Stimulated activated CD4-positive, alpha-beta T cell treated with anti-CD3 and anti-CD28 coated beads, Interleukin-4, amount 100 ng/mL, for 48 hours (primary cell): ENCODE data around the gene DNAH8.

Experiments used
- DNase-seq, 2 donors: peaks; one replicate each; pipeline ENCODE4 v3.0.0-alpha.2; 2020; ENCODE audit warnings: low read depth in 2 of 2

Gene DNAH8

DNA sequence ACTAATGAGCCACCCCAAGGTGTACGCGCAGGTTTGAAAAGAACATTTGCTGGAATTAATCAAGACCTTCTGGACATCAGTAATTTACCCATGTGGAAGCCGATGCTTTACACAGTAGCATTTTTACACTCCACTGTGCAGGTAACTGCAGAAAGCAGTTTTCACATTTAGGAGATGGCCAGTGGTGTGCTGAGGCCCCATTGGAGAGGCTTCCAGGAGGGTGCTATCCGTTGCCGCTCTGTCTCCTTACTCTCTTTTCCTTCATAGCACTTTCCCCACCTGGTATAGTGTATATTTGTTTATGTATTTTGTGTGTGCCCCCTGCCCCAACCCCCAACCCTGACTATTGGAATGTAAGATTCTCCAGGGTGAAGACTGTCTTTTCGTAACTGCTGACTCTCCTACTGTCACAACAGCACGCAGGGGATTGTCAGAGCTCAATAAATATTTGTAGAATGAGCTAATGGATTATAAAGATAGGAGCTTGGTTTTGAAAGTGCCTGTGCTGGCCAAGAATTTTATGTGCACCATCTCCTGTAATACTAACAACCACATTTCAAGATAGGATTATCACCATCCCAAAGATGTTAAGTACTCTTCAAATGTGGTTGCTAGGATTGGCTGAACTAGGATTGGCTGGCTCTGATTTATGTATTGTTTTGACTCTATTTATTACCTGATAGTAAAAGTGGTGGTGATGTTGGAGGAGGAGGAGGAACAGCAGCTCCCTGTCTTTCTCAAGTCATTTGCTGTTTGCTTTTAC, 259.5 kb downstream of the DNAH8 start:
- no peak for DNase-seq

GRCh38 chr6:38975621-38976049, 260.5 kb downstream of the DNAH8 start:
- no peak for DNase-seq

DNA sequence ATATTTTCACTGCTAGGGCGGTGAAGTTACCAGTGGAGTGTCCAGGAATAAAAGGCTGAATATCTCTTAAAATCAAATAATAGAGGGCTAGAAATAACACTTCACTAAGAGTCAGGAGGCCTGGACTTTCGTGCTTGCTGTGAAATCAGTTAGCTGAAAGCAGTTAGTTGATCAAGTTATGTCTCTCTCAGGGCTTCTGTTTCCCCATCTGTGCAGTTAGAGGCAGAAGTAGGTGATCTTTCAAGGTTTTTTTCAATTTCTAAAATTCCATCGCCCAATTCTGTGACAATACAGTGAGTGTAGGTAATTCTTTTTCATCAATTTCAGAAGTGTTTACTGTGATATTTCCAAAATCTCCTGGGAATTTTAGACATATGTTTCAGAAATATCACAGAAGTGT, 260.9 kb downstream of the DNAH8 start:
- no peak for DNase-seq

DNA sequence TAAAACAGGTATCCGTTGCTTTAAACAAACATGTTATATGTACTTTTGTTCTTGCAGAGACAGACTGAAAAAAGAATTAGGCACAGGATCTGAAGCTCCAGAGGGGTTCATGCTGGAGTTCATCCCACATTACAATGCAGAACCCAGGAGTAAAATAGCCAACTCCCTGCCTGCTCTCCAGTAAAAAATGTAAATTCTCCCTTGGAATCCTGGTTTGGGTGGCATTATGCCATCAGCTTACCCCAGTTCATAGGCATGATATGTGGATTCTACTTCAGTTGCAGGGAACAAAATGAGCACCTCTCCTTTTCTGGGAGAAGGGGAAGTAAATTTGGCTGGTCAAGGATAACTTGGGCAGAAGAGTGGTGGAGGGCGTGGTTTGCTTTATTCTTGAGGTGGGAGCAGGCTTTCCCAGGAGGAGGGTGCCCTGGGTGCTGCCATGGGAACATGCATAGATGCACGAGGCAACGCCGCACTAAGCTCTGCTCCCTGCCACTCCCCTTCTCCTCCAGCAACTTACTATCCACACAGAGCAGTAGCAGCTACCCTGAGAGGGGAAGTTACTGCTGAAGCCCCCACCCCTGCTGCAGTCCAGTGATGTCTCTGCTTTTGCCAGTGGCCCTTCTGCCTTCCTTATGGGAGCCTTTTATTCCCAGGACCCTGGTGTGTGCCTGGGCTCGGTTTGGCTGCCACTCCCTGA, 261.8 kb downstream of the DNAH8 start:
- no peak for DNase-seq

DNA sequence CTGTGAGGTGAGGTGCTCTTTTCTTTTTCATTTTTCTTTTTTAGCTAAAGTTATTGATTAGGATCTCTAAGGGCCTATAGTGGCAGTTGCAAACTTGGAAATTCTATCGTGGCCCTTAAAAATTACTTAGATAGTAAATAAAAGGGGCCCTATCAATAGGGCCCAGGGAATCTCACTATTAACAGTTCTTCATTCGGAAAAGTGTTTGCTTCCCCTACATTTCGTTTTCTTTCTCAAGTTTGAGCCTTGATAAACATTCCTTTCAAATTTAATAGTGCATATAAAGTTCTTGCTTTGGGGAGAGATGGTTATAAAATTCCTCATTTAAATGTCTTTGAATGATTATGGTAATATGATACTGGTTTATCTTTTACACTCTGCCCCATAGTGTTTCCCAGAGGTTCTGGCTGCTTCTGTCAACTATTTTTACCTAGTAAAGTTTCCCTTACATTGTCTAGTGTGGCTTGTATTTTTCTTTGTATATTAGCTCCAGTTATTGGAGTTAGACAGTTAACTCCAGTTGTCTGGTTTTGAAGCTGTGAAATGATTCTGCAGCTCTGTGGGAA, 263.1 kb downstream of the DNAH8 start:
- no peak for DNase-seq

GRCh38 chr6:38982470-38982869, 267.4 kb downstream of the DNAH8 start:
- no peak for DNase-seq

- DNase-seq: no peak
Measured at GRCh38 chr6:38984723-38985122, 269.6 kb downstream of the DNAH8 start.

DNA sequence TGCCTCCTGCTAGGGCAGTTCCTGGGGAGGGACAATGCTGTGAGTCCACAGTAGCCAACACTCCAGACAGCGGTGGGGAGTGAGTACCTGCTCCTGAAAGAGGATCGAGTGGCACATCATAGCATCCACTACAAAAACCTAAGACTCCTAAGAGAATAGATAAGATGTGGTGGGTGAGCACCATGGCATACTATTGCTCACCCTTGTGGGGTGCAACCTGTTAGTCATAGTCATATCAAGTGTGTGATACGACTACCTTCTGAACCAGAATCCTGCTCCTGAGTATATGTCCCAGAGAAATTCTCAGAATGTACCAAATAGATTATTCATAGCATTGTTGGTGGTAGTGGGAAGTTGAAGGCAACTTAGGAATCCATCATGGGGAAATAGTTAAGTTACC, 270.7 kb downstream of the DNAH8 start:
- no peak for DNase-seq

DNA sequence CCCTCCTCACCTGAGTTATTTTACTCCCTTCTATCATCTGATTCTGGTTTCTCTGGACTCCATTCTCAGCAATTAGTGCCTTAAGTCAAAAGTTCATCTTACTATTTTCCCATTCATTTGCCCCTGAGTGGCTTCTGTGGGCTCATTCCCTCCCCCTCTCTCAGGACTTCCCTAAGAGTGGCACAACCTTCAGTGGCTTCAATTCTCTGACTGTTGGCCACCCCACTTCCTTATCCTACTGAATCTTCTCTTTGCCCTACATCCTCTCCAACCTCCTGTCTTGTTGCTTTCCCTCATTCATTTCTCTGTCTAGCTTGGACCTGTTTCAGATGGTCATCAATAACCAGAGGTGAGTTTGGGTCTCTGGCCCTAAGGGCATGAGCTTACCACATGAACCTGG, 272.4 kb downstream of the DNAH8 start:
- DNase-seq: no peak

GRCh38 chr6:38988736-38989449, 273.8 kb downstream of the DNAH8 start:
- no peak for DNase-seq

GRCh38 chr6:38990475-38990874, 275.4 kb downstream of the DNAH8 start:
- DNase-seq: no peak

GRCh38 chr6:38996676-38997075, 281.6 kb downstream of the DNAH8 start:
- DNase-seq: no peak

- peak; percentile 16 for DNase-seq
Measured at GRCh38 chr6:38997128-38997761, 282.1 kb downstream of the DNAH8 start.

- DNase-seq: no peak
Measured at GRCh38 chr6:39003072-39003471, 288.0 kb downstream of the DNAH8 start.

- DNase-seq: no peak
Measured at GRCh38 chr6:39003492-39003891, 288.4 kb downstream of the DNAH8 start.

DNA sequence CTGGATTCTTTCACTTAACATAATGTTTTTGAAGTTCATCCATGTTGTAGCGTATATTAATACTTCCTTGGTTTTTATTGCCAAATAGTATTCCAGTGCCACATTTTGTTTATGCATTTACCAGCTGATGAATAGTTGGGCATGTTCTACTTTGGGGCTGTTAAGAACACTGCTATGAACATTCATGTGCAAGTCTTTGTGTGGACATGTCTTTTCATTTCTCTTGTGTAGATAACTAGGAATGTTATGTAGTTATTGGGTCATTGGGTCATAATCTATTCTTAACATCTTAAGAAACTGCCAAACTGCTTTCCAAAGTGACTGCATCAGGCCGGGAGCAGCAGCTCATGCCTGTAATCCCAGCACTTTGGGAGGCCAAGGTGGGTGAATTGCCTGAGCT, 289.7 kb downstream of the DNAH8 start:
- DNase-seq: no peak

DNA sequence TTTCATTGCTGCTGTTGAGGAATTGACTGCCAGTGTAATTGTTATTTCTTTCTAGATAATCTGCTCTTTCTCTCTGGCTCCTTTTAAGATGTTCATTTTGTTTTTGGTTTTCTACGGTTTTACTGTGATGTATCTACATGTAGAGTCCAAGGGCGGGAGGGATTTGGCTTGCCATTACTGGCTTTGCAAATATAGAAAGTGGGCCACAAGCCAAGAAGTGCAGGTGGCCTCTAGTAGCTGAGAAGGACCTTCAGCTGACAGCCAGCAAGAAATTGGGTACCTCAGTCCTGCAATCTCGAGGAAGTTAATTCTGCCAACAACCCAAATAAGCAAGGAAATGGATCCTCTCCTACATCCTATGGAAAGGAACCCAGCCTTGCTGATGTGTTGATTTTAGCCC, 290.7 kb downstream of the DNAH8 start:
- no peak for DNase-seq

DNA sequence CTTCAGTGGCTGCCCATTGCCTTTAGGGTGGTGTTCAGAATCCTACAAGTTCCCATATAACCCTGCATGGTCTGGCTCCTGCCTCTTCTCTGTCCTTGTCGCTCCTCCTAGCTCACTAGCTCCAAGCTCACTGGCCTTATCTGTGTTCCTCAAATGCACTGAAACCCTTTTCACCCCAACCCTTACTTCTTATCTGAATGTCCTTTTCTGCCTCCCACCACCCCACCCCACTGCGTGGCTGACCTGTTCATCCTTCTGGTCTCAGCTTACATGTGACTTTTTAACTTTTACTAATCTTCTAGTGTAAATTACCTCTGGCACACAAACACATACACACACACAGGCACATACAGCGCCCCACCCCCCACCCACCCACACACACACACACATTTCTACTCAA, 292.5 kb downstream of the DNAH8 start:
- no peak for DNase-seq

GRCh38 chr6:39008737-39009136, 293.6 kb downstream of the DNAH8 start:
- DNase-seq: no peak

DNA sequence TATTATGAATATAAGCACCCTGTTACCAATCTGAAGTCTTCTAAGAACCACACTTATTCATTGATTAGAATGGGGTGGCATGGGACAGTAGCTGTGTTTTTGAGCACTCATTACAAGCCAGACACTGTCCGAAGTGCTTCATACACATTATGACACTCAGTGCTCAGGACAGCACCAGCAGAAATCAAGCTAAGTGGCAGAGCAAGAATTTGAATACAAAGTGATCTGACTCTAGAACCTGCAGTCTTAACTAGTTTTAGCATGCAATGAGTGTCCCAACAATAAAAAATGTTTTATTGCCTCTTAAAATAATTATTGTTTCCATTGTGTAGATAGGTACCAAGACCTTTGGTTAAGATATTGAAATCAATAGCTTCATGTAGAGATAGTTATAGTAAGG, 294.4 kb downstream of the DNAH8 start:
- no peak for DNase-seq

- DNase-seq: no peak
Measured at GRCh38 chr6:39016839-39017546, 301.9 kb downstream of the DNAH8 start.
